ENCODE data around the gene INF2.
"Not testable (repeated sequence)": the region's sequence is repeated elsewhere in the genome, so short reads cannot be mapped to it uniquely, and the experiment has no call there.

INF2 gene

DNA sequence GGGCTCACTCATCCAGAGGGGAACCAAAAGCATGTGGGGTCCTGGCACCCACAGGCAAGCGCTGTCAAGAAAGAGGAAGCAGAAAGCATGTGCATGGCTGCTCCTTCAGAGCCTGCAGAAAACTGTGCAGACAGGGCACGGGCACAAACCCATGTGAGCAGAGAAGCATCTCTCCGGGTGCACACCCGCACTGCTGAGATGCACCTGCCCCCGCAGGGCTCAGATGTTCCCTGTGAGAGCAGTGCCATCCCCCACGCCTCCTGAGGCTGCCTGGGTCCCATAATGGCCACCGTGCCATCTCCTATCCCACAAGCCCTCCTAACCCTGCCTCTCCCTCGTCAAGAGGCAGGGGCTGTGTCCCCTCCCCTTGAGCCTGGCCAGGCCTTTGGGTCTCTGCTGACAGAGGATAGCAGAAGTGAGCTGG lies 32.3 kb upstream of the INF2 start:
- no peak for DNase-seq (ENCODE audit: low read depth)

- no peak for DNase-seq (ENCODE audit: low read depth)
These were observed 31.7 kb upstream of the INF2 start for GRCh38 chr14:104657563-104658324.

- DNase-seq (ENCODE audit: low read depth) = no peak
These were observed 31.1 kb upstream of the INF2 start for GRCh38 chr14:104658325-104658712.

DNA sequence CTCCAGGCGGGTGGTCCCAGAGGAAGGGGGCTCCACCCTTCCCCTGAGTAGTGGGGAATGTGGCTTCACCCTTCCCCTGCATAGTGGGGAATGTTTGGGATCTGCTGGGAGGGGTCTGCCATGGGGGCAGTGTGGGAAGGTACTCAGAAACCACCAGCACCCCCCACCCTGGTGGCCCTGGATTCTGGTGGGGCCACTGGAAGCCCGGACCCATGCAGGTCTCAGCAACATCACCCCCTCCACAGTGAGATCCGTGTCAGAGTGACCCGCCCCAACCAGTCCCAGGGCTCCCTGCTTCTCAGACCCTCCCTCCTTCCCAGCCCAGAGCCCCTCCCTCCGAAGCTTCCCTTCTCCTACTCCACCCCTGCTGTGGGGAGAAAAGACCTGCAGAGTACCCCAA lies 30.3 kb upstream of the INF2 start:
- no peak for DNase-seq (ENCODE audit: low read depth)

- no peak for DNase-seq (ENCODE audit: low read depth)
These were observed 29.5 kb upstream of the INF2 start for GRCh38 chr14:104659764-104660523.

GRCh38 chr14:104660597-104660996 lies 28.8 kb upstream of the INF2 start:
- DNase-seq (ENCODE audit: low read depth) = no peak

GRCh38 chr14:104661086-104661485 lies 28.3 kb upstream of the INF2 start:
- no peak for DNase-seq (ENCODE audit: low read depth)

DNA sequence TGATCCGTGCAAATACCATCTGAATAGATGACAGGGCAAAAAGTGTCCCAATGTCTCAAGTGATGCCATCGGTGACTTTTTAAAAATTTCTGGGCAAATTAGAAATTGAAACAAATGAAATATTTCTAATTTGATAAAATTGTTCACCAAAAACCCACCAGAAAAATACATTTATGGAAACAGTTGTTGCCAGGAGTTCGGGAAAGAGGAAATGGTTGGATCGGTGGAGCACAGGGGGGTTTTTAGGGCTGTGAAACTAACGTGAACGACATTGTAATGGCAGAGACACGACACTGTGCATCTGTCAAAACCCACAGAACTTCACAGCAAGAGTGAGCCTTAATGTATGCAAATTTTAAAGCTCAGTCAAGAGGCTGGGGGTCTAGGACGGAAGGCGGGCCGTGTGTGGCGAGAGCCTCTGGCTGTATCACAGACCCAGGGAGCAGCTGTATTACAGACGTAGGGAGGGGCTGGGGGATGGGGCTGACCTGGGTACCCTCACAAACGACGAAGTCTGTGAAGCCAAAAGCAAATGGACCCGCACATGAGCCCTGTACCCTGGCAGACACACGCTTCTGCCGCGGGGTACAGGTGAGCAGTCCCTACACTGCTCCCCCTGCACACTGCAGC lies 27.8 kb upstream of the INF2 start:
- not testable (repeated sequence) for DNase-seq (ENCODE audit: low read depth)

DNA sequence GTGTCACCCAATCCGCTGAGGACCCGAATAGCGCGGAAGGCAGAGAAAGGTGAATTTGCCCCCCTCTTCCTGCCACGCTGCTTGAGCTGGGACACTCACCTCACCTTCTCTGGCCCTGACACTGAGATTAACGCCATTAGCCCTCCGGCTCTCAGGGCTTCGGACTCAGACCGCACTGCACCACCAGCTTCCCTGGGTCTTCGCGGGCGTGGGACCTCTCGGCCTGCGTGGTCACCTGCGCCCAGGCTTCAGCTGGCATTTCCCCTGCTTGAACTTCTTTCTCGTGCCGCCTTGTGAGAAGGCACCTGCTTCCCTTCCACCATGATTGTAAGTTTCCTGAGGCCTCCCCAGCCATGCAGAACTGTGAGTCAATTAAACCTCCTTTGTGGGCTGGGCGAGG lies 26.9 kb upstream of the INF2 start:
- not testable (repeated sequence) for DNase-seq (ENCODE audit: low read depth)

- DNase-seq (ENCODE audit: low read depth) = no peak
These were observed 25.3 kb upstream of the INF2 start for GRCh38 chr14:104664107-104664506.

- DNase-seq (ENCODE audit: low read depth) = no peak
These were observed 24.8 kb upstream of the INF2 start for GRCh38 chr14:104664588-104664987.

GRCh38 chr14:104665114-104665656 lies 24.2 kb upstream of the INF2 start:
- DNase-seq (ENCODE audit: low read depth) = no peak

DNA sequence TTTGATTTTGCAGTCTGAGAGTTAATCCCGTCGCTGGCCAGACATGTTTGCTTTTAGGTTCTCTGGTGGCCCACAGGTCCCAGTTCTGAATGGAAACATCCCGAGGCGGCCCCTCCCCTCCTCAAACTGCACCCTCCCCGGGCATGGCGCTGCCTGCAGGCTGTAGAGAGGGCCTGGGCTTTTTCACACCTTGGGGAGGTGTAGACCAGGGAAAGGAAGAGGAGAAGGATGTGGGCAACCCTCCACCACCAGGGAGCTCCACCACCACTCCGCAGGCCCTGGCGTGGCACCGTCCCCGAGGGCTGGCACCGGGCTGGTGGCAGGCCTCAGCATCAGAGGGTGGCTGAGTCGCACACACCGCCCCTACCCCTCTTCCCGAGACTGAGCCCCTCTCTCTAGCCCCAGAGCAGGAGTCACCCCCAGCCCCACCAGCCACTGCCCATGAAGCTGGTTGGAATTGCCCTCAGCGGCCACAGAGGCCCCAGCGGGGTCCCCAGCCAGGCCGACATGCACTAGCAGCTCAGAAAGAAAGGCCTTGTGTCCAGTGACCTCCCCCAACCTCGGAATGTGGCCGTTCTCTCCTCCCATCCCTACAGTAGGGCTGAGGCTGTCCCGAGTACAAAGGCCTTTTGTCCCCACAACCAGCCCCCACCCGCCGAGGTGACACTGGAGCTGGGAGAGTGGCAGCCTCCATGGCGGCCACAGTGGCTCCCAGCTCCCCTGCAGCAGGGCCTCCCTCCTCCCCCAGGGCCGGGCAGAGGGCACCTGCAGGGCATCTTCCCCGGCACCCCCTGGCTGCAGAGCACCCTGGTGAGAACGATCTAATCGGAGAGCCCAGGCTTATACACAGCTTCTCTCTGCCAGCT lies 23.5 kb upstream of the INF2 start:
- no peak for DNase-seq (ENCODE audit: low read depth)

GRCh38 chr14:104666523-104666895 lies 22.9 kb upstream of the INF2 start:
- not testable (repeated sequence) for DNase-seq (ENCODE audit: low read depth)

- no peak for DNase-seq (ENCODE audit: low read depth)
These were observed 22.4 kb upstream of the INF2 start for GRCh38 chr14:104666981-104667380.

- no peak for DNase-seq (ENCODE audit: low read depth)
These were observed 19.7 kb upstream of the INF2 start for GRCh38 chr14:104669697-104670096.

DNA sequence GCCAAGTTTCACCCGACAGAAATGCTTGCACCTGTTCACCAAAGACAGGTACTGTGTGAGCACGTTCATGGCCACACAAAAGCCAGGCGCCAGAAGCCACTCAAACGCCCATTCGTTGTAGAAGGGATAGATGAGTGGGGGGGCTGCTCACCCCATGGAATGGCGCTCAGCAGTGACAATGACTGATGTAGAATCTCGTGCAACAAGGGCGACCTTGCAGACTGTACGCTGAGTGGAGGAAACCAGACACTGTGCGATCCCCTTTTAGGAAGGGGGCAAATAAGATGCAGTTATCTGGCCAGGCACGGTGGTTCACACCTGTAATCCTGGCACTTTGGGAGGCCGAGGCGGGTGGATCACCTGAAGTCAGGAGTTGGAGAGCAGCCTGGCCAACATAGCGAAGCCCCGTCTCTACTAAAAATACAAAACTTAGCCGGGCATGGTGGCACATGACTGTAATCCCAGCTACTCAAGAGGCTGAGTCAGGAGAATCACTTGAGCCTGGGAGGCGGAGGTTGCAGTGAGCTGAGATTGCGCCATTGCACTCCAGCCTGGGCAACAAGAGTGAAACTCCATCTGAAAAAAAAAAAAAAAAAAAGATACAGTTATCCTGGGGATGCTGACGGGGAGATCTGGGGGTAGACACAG lies 18.0 kb upstream of the INF2 start:
- not testable (repeated sequence) for DNase-seq (ENCODE audit: low read depth)

GRCh38 chr14:104672119-104672518 lies 17.3 kb upstream of the INF2 start:
- DNase-seq (ENCODE audit: low read depth) = not testable (repeated sequence)

DNA sequence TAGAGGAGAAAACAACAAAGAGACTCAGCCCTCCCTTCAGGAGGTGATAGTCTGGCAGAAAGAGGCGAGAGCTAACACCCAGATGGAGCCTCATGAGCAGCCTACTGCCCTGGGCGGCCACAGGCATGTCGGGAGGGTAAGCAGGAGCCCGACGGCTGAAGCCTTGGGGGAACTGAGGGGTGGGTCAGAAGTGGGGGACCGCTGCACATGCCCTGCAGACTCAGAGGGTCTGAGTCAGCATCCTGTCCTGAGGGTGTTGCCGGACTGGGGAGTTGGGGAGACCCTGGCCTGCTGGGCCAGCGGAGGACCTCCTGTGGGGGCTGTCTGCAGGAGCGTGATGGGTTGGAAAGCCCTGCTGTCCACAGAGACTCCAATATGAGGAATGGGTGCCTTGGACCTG lies 15.9 kb upstream of the INF2 start:
- DNase-seq (ENCODE audit: low read depth) = no peak

- DNase-seq (ENCODE audit: low read depth) = no peak
These were observed 14.0 kb upstream of the INF2 start for GRCh38 chr14:104675447-104675846.

GRCh38 chr14:104676130-104676693 lies 13.2 kb upstream of the INF2 start:
- DNase-seq (ENCODE audit: low read depth) = no peak

Data from stimulated activated CD8-positive, alpha-beta memory T cell treated with anti-CD3 and anti-CD28 coated beads, Interleukin-15, amount 100 ng/mL, for 1 hour (primary cell).